HG03575 (cell line): Measurements from ENCODE around the gene MACROH2A2.
"Not testable (repeated sequence)": the region's sequence is repeated elsewhere in the genome, so short reads cannot be mapped to it uniquely, and the experiment has no call there.

Experiments
- ATAC-seq: cut with Tn5 transposase; IDR thresholded peaks from one replicate; pipeline ENCODE4 v1.9.1; 2021; ENCODE audit not compliant: unreplicated experiment, insufficient number of reproducible peaks, low FRiP score; ENCODE audit errors: extremely low read depth

The MACROH2A2 gene

GRCh38 chr10:70052462-70053217 is at the start of gene MACROH2A2:
MACROH2A2 (plus strand) TSS chr10:70052846; CDS start chr10:70075659, 22,813 bp downstream.
- no peak for ATAC-seq

GRCh38 chr10:70007116-70007820 is 45.4 kb upstream of the MACROH2A2 start:
- no peak for ATAC-seq

GRCh38 chr10:70031215-70031614 is 21.4 kb upstream of the MACROH2A2 start:
- no peak for ATAC-seq

- no peak for ATAC-seq
Measured at GRCh38 chr10:70032667-70033289, 19.9 kb upstream of the MACROH2A2 start.

- no peak for ATAC-seq
Measured at GRCh38 chr10:70034232-70034631, 18.4 kb upstream of the MACROH2A2 start.

- ATAC-seq: no peak
Measured at GRCh38 chr10:70035531-70035930, 17.1 kb upstream of the MACROH2A2 start.

GRCh38 chr10:70038923-70039322 is 13.7 kb upstream of the MACROH2A2 start:
- no peak for ATAC-seq

- ATAC-seq: no peak
Measured at GRCh38 chr10:70041016-70041415, 11.6 kb upstream of the MACROH2A2 start.

- not testable (repeated sequence) for ATAC-seq
Measured at GRCh38 chr10:70041739-70042138, 10.9 kb upstream of the MACROH2A2 start.

GRCh38 chr10:70047066-70047465 is 5.6 kb upstream of the MACROH2A2 start:
- ATAC-seq: not testable (repeated sequence)

- ATAC-seq: no peak
Measured at GRCh38 chr10:70048030-70048723, 4.5 kb upstream of the MACROH2A2 start.

- ATAC-seq: no peak
Measured at GRCh38 chr10:70051848-70052247, 798 bp upstream of the MACROH2A2 start.

- no peak for ATAC-seq
Measured at GRCh38 chr10:70053218-70053840, 683 bp downstream of the MACROH2A2 start.

- ATAC-seq: no peak
Measured at GRCh38 chr10:70053841-70054288, 1.2 kb downstream of the MACROH2A2 start.

GRCh38 chr10:70054902-70055301 is 2.3 kb downstream of the MACROH2A2 start:
- ATAC-seq: no peak

GRCh38 chr10:70055550-70055949 is 2.9 kb downstream of the MACROH2A2 start:
- ATAC-seq: no peak

- ATAC-seq: no peak
Measured at GRCh38 chr10:70057306-70057705, 4.7 kb downstream of the MACROH2A2 start.

GRCh38 chr10:70060389-70060788 is 7.7 kb downstream of the MACROH2A2 start:
- ATAC-seq: no peak
